ENCODE results near the gene GSTA3. TPM values are rescaled to one million over a fixed set of nuclear protein-coding genes. Genes with fewer than 3 reads are reported as not detected.

GSTA3 gene
- total and polyA plus RNA-seq, 2 experiments from 2014 or later = not detected

DNA sequence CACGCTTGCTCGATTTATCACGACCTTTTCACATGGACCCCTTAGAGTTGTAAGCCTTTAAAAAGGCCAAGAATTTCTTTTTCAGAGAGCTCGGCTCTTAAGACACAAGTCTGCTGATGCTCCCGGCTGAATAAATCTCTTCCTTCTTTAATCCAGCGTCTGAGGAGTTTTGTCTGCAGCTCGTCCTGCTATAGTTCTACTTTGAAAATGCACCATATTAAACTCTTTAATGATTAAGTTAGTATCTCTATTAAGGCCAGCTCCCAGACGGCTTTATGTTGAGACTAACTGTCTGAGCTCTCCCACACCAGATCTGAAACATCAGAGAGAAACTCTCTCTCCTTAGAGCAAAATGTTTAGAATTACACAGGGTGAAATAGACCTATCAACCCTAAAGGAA, 18.0 kb upstream of the GSTA3 start:
- no peak overlapping the region for H3K4me3 ChIP-seq
- no peaks in the 10 kb centered on the region for H4K20me1 ChIP-seq (replicated peaks; ENCODE audit: insufficient read depth)
- no peaks in the 10 kb centered on the region for H3K36me3 ChIP-seq (ENCODE audit: insufficient read depth)
- DNase-seq (ENCODE audit: low spot score) (no peak), ATAC-seq (no peak)
- Mint-ChIP-seq H3K4me3 (no peak overlapping the region), H3K27ac (no peak overlapping the region), H3K9me3 (peaks cover 20% of the 10 kb centered on the region), H3K36me3 (ENCODE audit: low read depth) (peaks cover 7% of the 10 kb centered on the region; the same call in 2 of the 3 replicates), H3K4me1 (peaks cover 19% of the 10 kb centered on the region), H3K27me3 (ENCODE audit: insufficient read depth, low read depth, poor library complexity) (no peaks in the 10 kb centered on the region)
- H3K27ac ChIP-seq (ENCODE audit: low read depth) = no peak overlapping the region
- no peaks in the 10 kb centered on the region for H3K27me3 ChIP-seq (ENCODE audit: insufficient read depth)
- no peak overlapping the region for H3K4me2 ChIP-seq
- H3F3A ChIP-seq (replicated peaks; ENCODE audit: low read depth) = no peaks in the 10 kb centered on the region
- no peaks in the 10 kb centered on the region for H3K9me2 ChIP-seq (ENCODE audit: insufficient read depth)
- no peak for TF ChIP-seq CREB1 (CRISPR knock-in tag; IDR thresholded peaks at IDR 0.05; ENCODE audit: low read depth)
- TF ChIP-seq, protein P1, sequence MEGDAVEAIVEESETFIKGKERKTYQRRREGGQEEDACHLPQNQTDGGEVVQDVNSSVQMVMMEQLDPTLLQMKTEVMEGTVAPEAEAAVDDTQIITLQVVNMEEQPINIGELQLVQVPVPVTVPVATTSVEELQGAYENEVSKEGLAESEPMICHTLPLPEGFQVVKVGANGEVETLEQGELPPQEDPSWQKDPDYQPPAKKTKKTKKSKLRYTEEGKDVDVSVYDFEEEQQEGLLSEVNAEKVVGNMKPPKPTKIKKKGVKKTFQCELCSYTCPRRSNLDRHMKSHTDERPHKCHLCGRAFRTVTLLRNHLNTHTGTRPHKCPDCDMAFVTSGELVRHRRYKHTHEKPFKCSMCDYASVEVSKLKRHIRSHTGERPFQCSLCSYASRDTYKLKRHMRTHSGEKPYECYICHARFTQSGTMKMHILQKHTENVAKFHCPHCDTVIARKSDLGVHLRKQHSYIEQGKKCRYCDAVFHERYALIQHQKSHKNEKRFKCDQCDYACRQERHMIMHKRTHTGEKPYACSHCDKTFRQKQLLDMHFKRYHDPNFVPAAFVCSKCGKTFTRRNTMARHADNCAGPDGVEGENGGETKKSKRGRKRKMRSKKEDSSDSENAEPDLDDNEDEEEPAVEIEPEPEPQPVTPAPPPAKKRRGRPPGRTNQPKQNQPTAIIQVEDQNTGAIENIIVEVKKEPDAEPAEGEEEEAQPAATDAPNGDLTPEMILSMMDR (conservative IDR thresholded peaks at IDR 0.05; ENCODE audit: low read depth in 2 of 2) = no peak
- TF ChIP-seq, protein P2, sequence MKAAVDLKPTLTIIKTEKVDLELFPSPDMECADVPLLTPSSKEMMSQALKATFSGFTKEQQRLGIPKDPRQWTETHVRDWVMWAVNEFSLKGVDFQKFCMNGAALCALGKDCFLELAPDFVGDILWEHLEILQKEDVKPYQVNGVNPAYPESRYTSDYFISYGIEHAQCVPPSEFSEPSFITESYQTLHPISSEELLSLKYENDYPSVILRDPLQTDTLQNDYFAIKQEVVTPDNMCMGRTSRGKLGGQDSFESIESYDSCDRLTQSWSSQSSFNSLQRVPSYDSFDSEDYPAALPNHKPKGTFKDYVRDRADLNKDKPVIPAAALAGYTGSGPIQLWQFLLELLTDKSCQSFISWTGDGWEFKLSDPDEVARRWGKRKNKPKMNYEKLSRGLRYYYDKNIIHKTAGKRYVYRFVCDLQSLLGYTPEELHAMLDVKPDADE (IDR thresholded peaks at IDR 0.05) = no peak
- no peak for TF ChIP-seq ZNF114 (CRISPR knock-in tag; IDR thresholded peaks at IDR 0.05)
- no peak for TF ChIP-seq POLR2AphosphoS5 (IDR thresholded peaks at IDR 0.05; ENCODE audit: low read depth)
- no peak for TF ChIP-seq ZNF331 (CRISPR knock-in tag; IDR thresholded peaks at IDR 0.05; ENCODE audit: low read depth)
- no peak for TF ChIP-seq NANOG (IDR thresholded peaks at IDR 0.05; ENCODE audit: borderline replicate concordance)
- no peak for TF ChIP-seq EZH2phosphoT487 (IDR thresholded peaks at IDR 0.05; ENCODE audit: unreplicated experiment)
- TF ChIP-seq, protein P3, sequence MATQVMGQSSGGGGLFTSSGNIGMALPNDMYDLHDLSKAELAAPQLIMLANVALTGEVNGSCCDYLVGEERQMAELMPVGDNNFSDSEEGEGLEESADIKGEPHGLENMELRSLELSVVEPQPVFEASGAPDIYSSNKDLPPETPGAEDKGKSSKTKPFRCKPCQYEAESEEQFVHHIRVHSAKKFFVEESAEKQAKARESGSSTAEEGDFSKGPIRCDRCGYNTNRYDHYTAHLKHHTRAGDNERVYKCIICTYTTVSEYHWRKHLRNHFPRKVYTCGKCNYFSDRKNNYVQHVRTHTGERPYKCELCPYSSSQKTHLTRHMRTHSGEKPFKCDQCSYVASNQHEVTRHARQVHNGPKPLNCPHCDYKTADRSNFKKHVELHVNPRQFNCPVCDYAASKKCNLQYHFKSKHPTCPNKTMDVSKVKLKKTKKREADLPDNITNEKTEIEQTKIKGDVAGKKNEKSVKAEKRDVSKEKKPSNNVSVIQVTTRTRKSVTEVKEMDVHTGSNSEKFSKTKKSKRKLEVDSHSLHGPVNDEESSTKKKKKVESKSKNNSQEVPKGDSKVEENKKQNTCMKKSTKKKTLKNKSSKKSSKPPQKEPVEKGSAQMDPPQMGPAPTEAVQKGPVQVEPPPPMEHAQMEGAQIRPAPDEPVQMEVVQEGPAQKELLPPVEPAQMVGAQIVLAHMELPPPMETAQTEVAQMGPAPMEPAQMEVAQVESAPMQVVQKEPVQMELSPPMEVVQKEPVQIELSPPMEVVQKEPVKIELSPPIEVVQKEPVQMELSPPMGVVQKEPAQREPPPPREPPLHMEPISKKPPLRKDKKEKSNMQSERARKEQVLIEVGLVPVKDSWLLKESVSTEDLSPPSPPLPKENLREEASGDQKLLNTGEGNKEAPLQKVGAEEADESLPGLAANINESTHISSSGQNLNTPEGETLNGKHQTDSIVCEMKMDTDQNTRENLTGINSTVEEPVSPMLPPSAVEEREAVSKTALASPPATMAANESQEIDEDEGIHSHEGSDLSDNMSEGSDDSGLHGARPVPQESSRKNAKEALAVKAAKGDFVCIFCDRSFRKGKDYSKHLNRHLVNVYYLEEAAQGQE (IDR thresholded peaks at IDR 0.05; ENCODE audit: unreplicated experiment) = no peak
- no peak for TF ChIP-seq STAT1 (IDR thresholded peaks at IDR 0.05; ENCODE audit: unreplicated experiment)
- TF ChIP-seq, protein P4, sequence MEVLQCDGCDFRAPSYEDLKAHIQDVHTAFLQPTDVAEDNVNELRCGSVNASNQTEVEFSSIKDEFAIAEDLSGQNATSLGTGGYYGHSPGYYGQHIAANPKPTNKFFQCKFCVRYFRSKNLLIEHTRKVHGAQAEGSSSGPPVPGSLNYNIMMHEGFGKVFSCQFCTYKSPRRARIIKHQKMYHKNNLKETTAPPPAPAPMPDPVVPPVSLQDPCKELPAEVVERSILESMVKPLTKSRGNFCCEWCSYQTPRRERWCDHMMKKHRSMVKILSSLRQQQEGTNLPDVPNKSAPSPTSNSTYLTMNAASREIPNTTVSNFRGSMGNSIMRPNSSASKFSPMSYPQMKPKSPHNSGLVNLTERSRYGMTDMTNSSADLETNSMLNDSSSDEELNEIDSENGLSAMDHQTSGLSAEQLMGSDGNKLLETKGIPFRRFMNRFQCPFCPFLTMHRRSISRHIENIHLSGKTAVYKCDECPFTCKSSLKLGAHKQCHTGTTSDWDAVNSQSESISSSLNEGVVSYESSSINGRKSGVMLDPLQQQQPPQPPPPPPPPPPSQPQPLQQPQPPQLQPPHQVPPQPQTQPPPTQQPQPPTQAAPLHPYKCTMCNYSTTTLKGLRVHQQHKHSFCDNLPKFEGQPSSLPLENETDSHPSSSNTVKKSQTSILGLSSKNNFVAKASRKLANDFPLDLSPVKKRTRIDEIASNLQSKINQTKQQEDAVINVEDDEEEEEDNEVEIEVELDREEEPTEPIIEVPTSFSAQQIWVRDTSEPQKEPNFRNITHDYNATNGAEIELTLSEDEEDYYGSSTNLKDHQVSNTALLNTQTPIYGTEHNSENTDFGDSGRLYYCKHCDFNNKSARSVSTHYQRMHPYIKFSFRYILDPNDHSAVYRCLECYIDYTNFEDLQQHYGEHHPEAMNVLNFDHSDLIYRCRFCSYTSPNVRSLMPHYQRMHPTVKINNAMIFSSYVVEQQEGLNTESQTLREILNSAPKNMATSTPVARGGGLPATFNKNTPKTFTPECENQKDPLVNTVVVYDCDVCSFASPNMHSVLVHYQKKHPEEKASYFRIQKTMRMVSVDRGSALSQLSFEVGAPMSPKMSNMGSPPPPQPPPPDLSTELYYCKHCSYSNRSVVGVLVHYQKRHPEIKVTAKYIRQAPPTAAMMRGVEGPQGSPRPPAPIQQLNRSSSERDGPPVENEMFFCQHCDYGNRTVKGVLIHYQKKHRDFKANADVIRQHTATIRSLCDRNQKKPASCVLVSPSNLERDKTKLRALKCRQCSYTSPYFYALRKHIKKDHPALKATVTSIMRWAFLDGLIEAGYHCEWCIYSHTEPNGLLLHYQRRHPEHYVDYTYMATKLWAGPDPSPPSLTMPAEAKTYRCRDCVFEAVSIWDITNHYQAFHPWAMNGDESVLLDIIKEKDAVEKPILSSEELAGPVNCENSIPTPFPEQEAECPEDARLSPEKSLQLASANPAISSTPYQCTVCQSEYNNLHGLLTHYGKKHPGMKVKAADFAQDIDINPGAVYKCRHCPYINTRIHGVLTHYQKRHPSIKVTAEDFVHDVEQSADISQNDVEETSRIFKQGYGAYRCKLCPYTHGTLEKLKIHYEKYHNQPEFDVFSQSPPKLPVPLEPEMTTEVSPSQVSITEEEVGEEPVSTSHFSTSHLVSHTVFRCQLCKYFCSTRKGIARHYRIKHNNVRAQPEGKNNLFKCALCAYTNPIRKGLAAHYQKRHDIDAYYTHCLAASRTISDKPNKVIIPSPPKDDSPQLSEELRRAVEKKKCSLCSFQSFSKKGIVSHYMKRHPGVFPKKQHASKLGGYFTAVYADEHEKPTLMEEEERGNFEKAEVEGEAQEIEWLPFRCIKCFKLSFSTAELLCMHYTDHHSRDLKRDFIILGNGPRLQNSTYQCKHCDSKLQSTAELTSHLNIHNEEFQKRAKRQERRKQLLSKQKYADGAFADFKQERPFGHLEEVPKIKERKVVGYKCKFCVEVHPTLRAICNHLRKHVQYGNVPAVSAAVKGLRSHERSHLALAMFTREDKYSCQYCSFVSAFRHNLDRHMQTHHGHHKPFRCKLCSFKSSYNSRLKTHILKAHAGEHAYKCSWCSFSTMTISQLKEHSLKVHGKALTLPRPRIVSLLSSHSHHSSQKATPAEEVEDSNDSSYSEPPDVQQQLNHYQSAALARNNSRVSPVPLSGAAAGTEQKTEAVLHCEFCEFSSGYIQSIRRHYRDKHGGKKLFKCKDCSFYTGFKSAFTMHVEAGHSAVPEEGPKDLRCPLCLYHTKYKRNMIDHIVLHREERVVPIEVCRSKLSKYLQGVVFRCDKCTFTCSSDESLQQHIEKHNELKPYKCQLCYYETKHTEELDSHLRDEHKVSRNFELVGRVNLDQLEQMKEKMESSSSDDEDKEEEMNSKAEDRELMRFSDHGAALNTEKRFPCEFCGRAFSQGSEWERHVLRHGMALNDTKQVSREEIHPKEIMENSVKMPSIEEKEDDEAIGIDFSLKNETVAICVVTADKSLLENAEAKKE (CRISPR knock-in tag; IDR thresholded peaks at IDR 0.05) = no peak
- TF ChIP-seq JUNB (IDR thresholded peaks at IDR 0.05; ENCODE audit: unreplicated experiment) = no peak
- no peak for TF ChIP-seq EZH2 (IDR thresholded peaks at IDR 0.05; ENCODE audit: low read depth, unreplicated experiment)
- H3K79me2 ChIP-seq (replicated peaks; ENCODE audit: insufficient read depth) = no peaks in the 10 kb centered on the region
- 0 out of 2 replicates have a peak overlapping the region, but pooled peaks have one; percentile 38 for H2AFZ ChIP-seq
- H3K4me1 ChIP-seq (ENCODE audit: insufficient read depth) = peaks cover 16% of the 10 kb centered on the region

Measured in GM23338 (cell line).